H54 (cell line): ENCODE results near the gene WASL.
"Not testable (repeated sequence)": the region's sequence is repeated elsewhere in the genome, so short reads cannot be mapped to it uniquely, and the experiment has no call there.

Experiments
- DNase-seq: peaks from one replicate; pipeline ENCODE4 v3.0.0; 2011; ENCODE audit warnings: low spot score, mixed read lengths; ENCODE audit not compliant: insufficient read length
- FAIRE-seq: peaks from 3 replicates; lab custom pipeline; 2011; peaks lifted over from hg19 to GRCh38; lab: Jason Lieb, UNC
- POLR2A ChIP-seq: IDR thresholded peaks from 2 replicates; pipeline ENCODE4 v1.6.1; 2011; ENCODE audit warnings: low read depth, mild to moderate bottlenecking, low read length

WASL gene

DNA sequence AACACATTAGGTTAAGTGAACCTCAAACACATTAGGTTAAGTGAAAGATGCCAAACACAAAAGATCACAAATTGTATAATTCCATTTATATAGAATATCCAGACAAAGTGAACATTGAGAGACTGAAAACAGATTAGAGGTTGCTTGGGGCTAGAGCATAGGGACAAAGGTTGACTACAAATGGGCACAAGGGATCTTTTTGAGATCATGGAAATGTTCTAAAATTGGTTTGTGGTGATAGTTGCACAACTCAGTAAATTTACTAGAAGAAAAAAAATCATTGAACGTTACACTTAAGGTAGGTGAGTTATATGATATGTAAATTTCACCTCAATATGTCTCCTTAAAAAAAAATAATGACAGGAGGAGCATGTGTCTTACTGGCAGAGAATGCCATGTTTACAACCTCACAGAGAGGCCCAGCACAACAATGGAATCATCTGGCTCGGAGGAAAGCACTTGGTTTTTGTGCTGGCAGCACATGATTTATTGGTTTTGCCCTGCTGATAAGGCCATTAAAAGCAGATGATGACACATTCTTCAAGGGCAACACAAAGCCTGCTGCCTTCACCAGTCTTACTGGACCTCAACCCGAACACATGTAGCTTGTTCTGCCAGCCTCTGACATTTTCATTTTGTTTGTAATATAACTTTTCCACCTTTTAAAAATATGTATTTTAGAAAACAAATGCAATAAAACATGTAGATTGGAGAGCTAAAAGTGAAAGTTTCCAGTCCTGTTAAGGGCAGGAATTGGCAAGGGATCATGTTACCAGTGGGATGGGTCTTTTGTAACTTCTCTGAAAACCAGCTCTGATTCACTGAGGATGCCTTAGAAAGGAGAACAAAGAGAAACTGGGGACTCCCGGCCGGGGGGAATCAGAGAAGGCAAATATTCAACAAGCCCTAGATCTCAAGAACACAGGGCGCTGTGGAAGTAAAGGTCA, 105.0 kb downstream of the WASL start:
- DNase-seq: peak; percentile 22
- peak; percentile 15 for FAIRE-seq
- no peak for TF ChIP-seq POLR2A

DNA sequence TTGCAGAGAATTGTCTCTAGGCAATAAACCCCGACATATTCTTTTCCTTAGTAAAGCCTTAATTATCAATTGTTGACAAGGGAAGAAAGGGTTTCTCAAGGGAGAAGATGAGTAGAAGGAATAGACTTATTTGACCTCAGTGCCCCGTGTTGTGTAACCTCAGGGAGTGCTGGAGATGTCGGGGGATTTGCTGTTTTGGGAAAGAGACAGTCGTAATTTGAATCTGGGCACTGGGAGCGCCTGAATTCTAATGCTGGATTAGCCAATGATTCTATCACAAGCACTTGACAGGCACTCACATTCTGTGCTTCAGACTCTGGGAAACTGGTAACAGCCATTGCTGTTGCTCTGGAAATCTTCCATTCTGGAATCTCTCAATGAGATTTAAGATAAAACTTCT, 106.9 kb downstream of the WASL start:
- no peak for TF ChIP-seq POLR2A
- FAIRE-seq: no peak
- DNase-seq: no peak

DNA sequence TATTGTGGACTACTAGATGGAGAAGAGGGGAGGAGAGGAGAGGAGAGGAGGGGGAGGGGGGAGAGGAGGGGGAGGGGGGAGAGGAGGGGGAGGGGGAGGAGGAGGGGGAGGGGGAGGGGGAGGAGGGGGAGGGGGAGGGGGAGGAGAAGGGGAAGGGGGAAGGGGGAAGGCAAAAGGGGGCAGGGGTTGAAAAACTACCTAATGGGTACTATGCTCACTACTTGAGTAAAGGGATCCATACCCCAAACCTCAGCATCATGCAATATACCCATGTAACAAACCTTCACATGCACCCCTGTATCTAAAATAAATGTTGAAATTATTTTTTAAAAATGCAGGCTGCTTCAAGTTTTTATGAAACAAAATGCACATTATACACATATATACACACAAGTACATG, 108.2 kb downstream of the WASL start:
- FAIRE-seq (no peak), DNase-seq (no peak)
- no peak for TF ChIP-seq POLR2A

DNA sequence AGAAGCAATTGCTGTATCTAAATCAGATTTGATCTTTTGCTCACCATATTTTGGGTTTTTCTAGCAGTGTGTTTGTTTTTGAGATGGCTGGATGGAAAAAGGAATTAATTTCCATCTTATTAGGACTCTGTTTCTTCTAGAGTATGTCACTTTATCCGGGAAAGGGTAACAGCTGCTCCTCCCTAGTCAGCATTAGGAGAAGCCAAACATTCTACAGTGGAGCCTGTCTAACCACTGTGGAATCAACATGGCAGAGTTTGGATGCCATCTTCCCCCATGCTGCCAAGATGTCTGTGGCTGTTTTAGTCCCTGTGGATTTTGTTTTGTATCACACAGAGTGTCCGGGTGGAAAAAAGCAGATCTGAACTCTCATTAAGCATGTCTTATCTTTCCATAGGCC, 109.2 kb downstream of the WASL start:
- FAIRE-seq: no peak
- no peak for TF ChIP-seq POLR2A
- DNase-seq: no peak

DNA sequence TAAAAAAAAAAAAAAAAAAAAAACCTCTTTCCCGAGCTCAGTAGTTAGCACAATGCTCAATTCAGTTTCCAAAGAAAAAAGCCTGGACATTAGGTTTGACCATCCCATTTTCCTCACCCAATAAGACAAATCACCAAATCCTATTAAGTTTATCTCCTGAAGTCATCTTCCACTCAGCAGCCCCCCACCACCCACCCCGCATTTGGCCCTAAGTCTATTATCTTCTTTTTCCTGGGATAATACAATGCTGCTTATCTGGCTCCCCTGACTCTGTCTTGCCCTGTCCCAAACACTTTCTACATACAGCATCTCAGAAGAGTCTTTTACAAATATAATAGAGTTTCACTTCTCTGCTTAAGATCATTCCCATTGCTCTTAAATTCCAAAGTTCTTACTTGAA, 110.9 kb downstream of the WASL start:
- no peak for TF ChIP-seq POLR2A
- FAIRE-seq: no peak
- no peak for DNase-seq

DNA sequence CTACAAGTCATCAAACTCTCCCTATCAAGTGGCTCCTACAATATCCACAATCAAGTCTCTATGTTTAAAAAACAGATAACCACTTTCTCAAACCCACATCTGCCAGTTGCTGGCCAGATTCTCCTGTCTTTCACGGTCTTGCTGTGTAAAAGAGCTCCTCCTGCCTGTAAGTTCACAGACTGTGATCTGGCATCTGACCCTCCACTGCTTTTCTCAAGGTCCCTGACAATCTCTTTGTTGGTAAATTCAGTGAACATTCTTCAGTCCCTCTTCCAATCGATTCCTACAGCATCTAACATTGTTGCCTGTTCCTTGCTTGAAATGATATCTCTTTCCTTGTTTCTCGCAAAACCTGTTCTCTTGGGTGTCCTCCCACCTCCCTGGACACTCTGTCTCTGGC, 111.6 kb downstream of the WASL start:
- DNase-seq (no peak), FAIRE-seq (no peak)
- TF ChIP-seq POLR2A: no peak

DNA sequence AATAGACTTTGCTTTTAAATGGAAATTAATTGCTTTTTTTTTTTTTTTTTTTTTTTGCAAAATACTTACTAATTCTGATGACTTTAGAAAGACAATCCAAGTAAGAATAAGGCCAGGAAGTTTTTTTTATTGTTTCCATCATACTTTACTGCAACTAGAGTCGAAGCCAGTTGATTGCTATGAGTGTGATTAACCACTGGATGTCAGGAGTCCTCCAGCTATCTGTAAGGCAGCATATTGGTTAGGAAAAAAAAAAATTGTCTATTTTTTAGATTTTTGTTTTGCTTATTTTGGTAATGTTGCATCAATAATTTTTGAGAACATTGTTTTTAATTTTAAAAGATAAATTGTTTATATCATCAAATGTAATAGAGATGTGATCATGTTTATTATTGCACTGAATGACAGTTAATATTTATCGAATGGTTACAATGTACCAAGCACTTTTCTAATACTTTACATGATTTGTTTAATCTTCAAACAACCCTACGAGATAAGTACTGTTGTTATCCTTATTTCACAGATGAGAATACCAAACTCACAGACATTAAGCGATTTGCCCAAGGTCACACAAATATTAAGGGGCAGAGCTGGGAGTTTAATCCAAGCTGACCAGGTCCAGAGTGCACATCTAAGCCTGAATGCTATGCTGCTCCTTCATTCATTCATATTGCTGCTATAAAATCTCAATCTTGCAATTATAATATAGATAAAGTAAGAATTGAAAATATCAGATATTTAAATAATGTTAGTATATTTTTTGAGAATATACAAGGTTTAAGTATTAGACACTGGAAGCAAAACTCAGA, 113.0 kb downstream of the WASL start:
- no peak for TF ChIP-seq POLR2A
- FAIRE-seq: peak; percentile 58
- DNase-seq: no peak

DNA sequence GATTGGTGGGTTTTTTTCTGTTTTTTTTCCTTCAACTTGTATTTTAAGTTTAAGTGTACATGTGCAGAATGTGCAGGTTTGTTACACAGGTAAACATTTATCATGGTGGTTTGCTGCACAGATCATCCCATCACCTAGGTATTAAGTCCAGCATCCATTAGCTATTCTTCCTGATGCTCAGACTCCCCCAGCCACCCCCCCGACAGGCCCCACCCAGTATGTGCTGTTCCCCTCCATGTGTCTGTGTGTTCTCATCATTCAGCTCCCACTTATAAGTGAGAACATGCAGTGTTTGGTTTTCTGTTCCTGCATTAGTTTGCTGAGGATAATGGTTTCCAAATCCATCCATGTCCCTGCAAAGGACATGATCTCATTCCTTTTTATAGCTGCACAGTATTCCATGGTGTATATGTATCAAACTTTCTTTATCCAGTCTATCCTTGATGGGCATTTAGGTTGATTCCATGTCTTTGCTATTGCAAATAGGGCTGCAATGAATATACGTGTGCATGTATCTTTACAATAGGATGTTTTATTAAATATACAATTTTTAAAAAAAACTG, 114.7 kb downstream of the WASL start:
- not testable (repeated sequence) for DNase-seq, FAIRE-seq

DNA sequence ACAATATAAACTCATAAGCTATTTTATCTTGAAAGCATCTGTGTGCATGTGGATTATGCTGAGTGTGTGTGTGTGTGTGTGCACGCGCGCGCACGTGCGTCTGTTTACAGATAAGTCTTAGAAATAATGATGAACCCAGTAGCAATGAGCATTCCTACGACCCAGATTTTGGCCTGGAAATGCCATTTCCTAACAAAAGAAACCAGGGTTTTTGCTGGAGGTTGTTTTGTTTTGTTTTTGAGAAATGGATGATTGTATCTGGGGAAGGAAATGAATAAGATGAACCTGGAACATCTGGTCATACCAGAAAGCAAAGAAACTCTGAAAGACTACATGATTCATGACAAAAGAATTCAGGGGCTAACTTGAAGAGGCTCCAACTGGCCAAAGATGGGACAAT, 115.2 kb downstream of the WASL start:
- TF ChIP-seq POLR2A: no peak
- DNase-seq (peak; percentile 12), FAIRE-seq (peak; percentile 71)

DNA sequence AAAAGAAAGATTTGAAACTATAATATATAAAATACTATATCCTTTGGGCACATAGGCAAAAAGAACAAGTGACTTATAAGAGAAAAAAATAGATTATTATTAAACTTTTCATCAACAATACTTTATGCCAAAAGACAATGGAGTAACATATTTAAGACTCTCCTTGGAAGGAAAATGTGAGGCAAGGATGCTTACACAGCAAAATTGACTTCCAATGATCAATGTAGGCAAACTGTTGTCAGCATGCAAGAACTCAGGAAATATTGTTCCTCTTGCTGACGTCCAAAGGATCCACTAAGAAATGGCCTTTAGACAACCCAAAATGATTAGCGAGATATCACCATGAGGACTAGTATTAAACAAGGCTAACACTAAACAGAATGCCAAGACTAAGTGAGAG, 116.0 kb downstream of the WASL start:
- no peak for TF ChIP-seq POLR2A
- no peak for DNase-seq
- no peak for FAIRE-seq
